PC-9 (cell line): ENCODE results near the gene RHEB. TPM values are rescaled to one million over a fixed set of nuclear protein-coding genes. Genes with fewer than 3 reads are reported as not detected.

Experiments
- BruUV-seq: library from RNA; stranded (reverse); fragments of 400-500 nt; replicated peaks from 2 replicates; lab custom pipeline; 2021; lab: Mats Ljungman, UMichigan
- CTCF ChIA-PET: fragments of 300-600 bp; sonication (Branson Sonifier 250); formaldehyde crosslinking; loops from one replicate; lab custom pipeline; 2022; ENCODE audit warnings: antibody characterized with exemption; lab: Charles Lee
- POLR2A ChIA-PET: fragments of 300-600 bp; sonication (Branson Sonifier 250); formaldehyde crosslinking; loops from one replicate; lab custom pipeline; 2022; ENCODE audit warnings: antibody characterized with exemption; ENCODE audit not compliant: unreplicated experiment; lab: Charles Lee
- DNase-seq, 2 experiments: peaks; one replicate each; pipeline versions ENCODE4 v3.0.0 to v3.0.0-alpha.2; 2015 to 2022; ENCODE audit warnings: mixed read lengths in 1 of 2
- H2AFZ ChIP-seq: fragments of 200-600 bp; sonication (generic); 2 replicates; pipeline ENCODE4 v1.8.1; 2017; ENCODE audit warnings: antibody characterized with exemption
- H3F3A ChIP-seq: fragments of 200-600 bp; sonication (generic); 2 replicates; pipeline ENCODE4 v1.8.1; 2017; ENCODE audit warnings: antibody characterized with exemption, mild to moderate bottlenecking, low read depth; ENCODE audit not compliant: insufficient read depth
- H3K27ac ChIP-seq: fragments of 200-600 bp; sonication (generic); 2 replicates; pipeline ENCODE4 v1.6.1; 2016; ENCODE audit warnings: mixed run types
- H3K27me3 ChIP-seq: fragments of 200-600 bp; sonication (generic); 2 replicates; pipeline ENCODE4 v1.6.1; 2016; ENCODE audit warnings: low read depth, mixed run types; ENCODE audit not compliant: insufficient read depth
- H3K36me3 ChIP-seq: fragments of 200-600 bp; sonication (generic); 2 replicates; pipeline ENCODE4 v1.6.1; 2016; ENCODE audit warnings: low read depth, mixed run types
- H3K4me1 ChIP-seq: fragments of 200-600 bp; sonication (generic); replicated peaks from 2 replicates; pipeline ENCODE4 v1.6.1; 2016; ENCODE audit warnings: mixed run types; ENCODE audit not compliant: insufficient read depth
- H3K4me2 ChIP-seq: fragments of 200-600 bp; sonication (generic); 2 replicates; pipeline ENCODE4 v1.6.1; 2017; ENCODE audit warnings: mixed run types
- H3K4me3 ChIP-seq: fragments of 200-600 bp; sonication (generic); 2 replicates; pipeline ENCODE4 v1.6.1; 2016; ENCODE audit warnings: mixed run types
- H3K79me2 ChIP-seq: fragments of 200-600 bp; sonication (generic); 2 replicates; pipeline ENCODE4 v1.6.1; 2017; ENCODE audit warnings: low read depth, mixed run types
- H3K9me2 ChIP-seq: fragments of 200-600 bp; sonication (generic); 2 replicates; pipeline ENCODE4 v1.8.1; 2017; ENCODE audit warnings: mild to moderate bottlenecking; ENCODE audit not compliant: insufficient read depth
- H3K9me3 ChIP-seq: fragments of 200-600 bp; sonication (generic); 2 replicates; pipeline ENCODE4 v1.8.1; 2016; ENCODE audit warnings: low read depth; ENCODE audit not compliant: insufficient read depth
- H4K20me1 ChIP-seq: fragments of 200-600 bp; sonication (generic); 2 replicates; pipeline ENCODE4 v1.8.1; 2017; ENCODE audit not compliant: insufficient read depth
- CTCF ChIP-seq: fragments of 200-600 bp; sonication (generic); conservative IDR thresholded peaks from 2 replicates; pipeline ENCODE4 v1.6.1; 2017; ENCODE audit warnings: mixed run types, antibody characterized with exemption, mild to moderate bottlenecking, moderate library complexity
- EZH2 ChIP-seq: fragments of 200-600 bp; sonication (generic); IDR thresholded peaks from 2 replicates; pipeline ENCODE4 v1.8.0; 2017; ENCODE audit warnings: antibody characterized with exemption, low read depth
- intact Hi-C: fragments of 100-400 bp; cut with micrococcal nuclease; formaldehyde crosslinking; loops from one replicate; pipeline ENCODE4 v1.10.0; 2022; ENCODE audit not compliant: unreplicated experiment
- total RNA-seq: library from RNA; stranded (reverse); gene quantifications from 2 replicates; pipeline ENCODE4 v1.2.3, GENCODE V29; 2021

Gene RHEB
- total RNA-seq, 1 experiment from 2014 or later: 202 TPM

DNA sequence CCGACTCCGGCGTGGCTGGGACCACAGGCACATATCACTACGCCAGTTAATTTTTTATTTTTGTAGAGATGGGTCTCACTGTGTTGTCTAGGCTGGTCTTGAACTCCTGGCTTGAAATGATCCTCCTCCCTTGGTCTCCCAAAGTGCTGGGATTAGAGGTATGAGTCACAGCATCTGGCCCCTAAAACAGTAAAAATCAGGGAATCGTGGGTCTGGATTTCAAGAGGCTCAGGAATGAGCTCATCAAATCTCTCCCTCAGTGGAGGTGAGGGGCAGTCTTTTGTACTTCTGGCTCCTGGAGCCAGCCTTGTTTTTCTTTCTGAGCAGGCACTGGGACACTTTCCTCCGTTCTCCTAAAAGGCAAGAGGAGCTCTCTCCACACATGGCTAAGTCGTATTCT is 32.1 kb upstream of the RHEB start:
- Histone ChIP-seq H3K79me2 (no peaks in the 10 kb centered on the region), H3K4me3 (no peak overlapping the region; the same call in 1 of the 2 replicates), H3F3A (peaks cover 18% of the 10 kb centered on the region), H3K4me1 (peaks cover 32% of the 10 kb centered on the region), H4K20me1 (no peaks in the 10 kb centered on the region), H2AFZ (no peak overlapping the region), H3K27me3 (no peaks in the 10 kb centered on the region), H3K36me3 (no peaks in the 10 kb centered on the region), H3K9me3 (no peaks in the 10 kb centered on the region), H3K27ac (no peak overlapping the region), H3K9me2 (no peaks in the 10 kb centered on the region), H3K4me2 (peak overlapping the region; percentile 49)
- intact Hi-C loops: loop anchor here (2.0 to 5.0 kb wide), 3 partner anchors 31 to 185 kb away; no protein-coding TSS in a partner anchor
- no peak for DNase-seq
- ChIA-PET CTCF (interaction anchor here (1.0 to 2.1 kb wide), 2 partner anchors 32 to 89 kb away, joined by 4 to 6 read pairs; partner anchors contain the start of gene RHEB), POLR2A (interaction anchor here (0.6 to 0.8 kb wide), 4 partner anchors 32 to 227 kb away, joined by 3 to 9 read pairs (median 4); partner anchors contain the start of gene RHEB)
- TSS peak; percentile 17 for BruUV-seq
- TF ChIP-seq CTCF (no peak), EZH2 (no peak)

DNA sequence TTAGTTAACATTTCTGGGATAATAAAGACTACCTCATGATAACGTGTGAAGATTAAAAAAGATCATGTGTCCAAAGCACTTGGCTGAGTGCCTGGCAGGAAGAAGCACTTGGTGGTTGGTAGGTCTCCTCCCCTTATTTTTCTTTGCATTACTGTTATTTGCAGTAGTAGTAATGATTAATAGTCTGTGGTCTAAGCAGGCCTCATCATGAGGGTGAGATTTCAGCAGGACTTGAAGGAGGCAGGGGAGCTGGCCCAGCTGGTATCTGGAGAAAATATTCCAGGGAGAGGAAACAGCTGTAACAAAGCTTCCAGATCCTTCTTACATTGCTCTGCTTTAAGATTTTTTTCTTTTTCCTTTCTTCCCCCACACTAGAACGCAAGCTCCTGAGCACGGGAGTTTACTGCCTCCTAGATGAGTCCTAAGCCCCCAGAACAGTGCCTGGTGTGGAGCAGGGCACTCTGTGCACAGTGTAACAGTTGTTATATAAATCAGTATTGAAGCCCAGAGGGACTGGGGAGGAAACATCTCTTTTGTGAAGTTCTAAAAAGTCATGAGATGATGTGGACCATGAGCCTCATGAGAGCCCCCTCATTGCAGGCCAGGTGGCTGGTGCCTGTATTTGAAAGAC is 31.1 kb upstream of the RHEB start:
- Histone ChIP-seq H2AFZ (no peak overlapping the region), H3K27ac (no peak overlapping the region), H3K4me1 (peaks cover 32% of the 10 kb centered on the region), H3K4me2 (no peak overlapping the region), H3K27me3 (no peaks in the 10 kb centered on the region), H3K36me3 (no peaks in the 10 kb centered on the region), H3F3A (peaks cover 18% of the 10 kb centered on the region), H3K9me3 (no peaks in the 10 kb centered on the region), H3K9me2 (no peaks in the 10 kb centered on the region), H3K79me2 (no peaks in the 10 kb centered on the region), H4K20me1 (no peaks in the 10 kb centered on the region), H3K4me3 (no peak overlapping the region)
- no TSS peak for BruUV-seq
- TF ChIP-seq CTCF (no peak), EZH2 (no peak)
- ChIA-PET POLR2A (interaction anchor here (0.6 kb wide), 1 partner anchor 10 kb away, joined by 4 read pairs; no protein-coding TSS in a partner anchor), CTCF (interaction anchor here (0.7 kb wide), 1 partner anchor 65 kb away, joined by 7 read pairs; no protein-coding TSS in a partner anchor)
- intact Hi-C loops: loop anchor here (5.0 kb wide), 2 partner anchors 73 to 183 kb away; no protein-coding TSS in a partner anchor
- DNase-seq: peak in 1 of 2 experiments; percentile 12

GRCh38 chr7:151549644-151550043 is 29.9 kb upstream of the RHEB start:
- no peaks in the 10 kb centered on the region for H3K9me2 ChIP-seq

More at GRCh38 chr7:151549644-151550043, 29.9 kb upstream of the RHEB start:
- ChIA-PET POLR2A (no interaction called here), CTCF (no interaction called here)
- BruUV-seq: no TSS peak
- H2AFZ ChIP-seq: no peak overlapping the region
- H3F3A ChIP-seq: peaks cover 18% of the 10 kb centered on the region
- H3K36me3 ChIP-seq: no peaks in the 10 kb centered on the region
- DNase-seq: no peak
- H3K4me2 ChIP-seq: no peak overlapping the region
- H3K4me1 ChIP-seq: peaks cover 32% of the 10 kb centered on the region
- intact Hi-C loops: loop anchor here (5.0 kb wide), 2 partner anchors 72 to 182 kb away; no protein-coding TSS in a partner anchor
- H4K20me1 ChIP-seq: no peaks in the 10 kb centered on the region
- no peaks in the 10 kb centered on the region for H3K9me3 ChIP-seq
- no peak overlapping the region for H3K27ac ChIP-seq
- no peaks in the 10 kb centered on the region for H3K79me2 ChIP-seq
- TF ChIP-seq CTCF (no peak), EZH2 (no peak)
- no peak overlapping the region for H3K4me3 ChIP-seq
- no peaks in the 10 kb centered on the region for H3K27me3 ChIP-seq
